Immature natural killer cell (primary cell): Measurements from ENCODE around the gene IL1A. TPM values are rescaled to one million over a fixed set of nuclear protein-coding genes. Genes with fewer than 3 reads are reported as not detected.

Source experiments
- DNase-seq, 3 donors: peaks; one replicate each; pipeline ENCODE4 v3.0.0; 2022; ENCODE audit warnings: mixed read lengths in 1 of 3
- H3K27ac Mint-ChIP-seq, 6 donors: one replicate each; pipeline ENCODE4 v1.8.0; 2020; ENCODE audit warnings: mixed read lengths in 6 of 6, mild to moderate bottlenecking in 5 of 6, inconsistent platforms in 4 of 6, moderate library complexity in 3 of 6
- H3K27me3 Mint-ChIP-seq, 3 donors: one replicate each; pipeline ENCODE4 v1.8.0; 2020 to 2021; ENCODE audit warnings: low read depth in 3 of 3, mild to moderate bottlenecking in 3 of 3, mixed read lengths in 3 of 3, moderate library complexity in 3 of 3, inconsistent platforms in 1 of 3
- H3K36me3 Mint-ChIP-seq, 3 donors: one replicate each; pipeline ENCODE4 v1.8.0; 2020; ENCODE audit warnings: mixed read lengths in 3 of 3, inconsistent platforms in 2 of 3, mild to moderate bottlenecking in 2 of 3
- H3K4me1 Mint-ChIP-seq, 2 donors: one replicate each; pipeline ENCODE4 v1.8.0; 2020; ENCODE audit warnings: inconsistent platforms in 2 of 2, mild to moderate bottlenecking in 2 of 2, mixed read lengths in 2 of 2, moderate library complexity in 1 of 2
- H3K4me3 Mint-ChIP-seq, 5 donors: one replicate each; pipeline ENCODE4 v1.8.0; 2020; ENCODE audit warnings: mild to moderate bottlenecking in 5 of 5, mixed read lengths in 5 of 5, inconsistent platforms in 3 of 5, moderate library complexity in 3 of 5
- H3K9me3 Mint-ChIP-seq, 6 donors: one replicate each; pipeline ENCODE4 v1.8.0; 2020; ENCODE audit warnings: mild to moderate bottlenecking in 6 of 6, mixed read lengths in 6 of 6, inconsistent platforms in 4 of 6, moderate library complexity in 3 of 6
- polyA plus RNA-seq, 3 donors: library from polyadenylated mRNA; unstranded; fragments of 300-500 nt; fragmentation: Illumina TruSeq; gene quantifications; one replicate each; pipeline ENCODE4 v1.2.3, GENCODE V29; 2021

The IL1A gene
- polyA plus RNA-seq, 3 donors from 2014 or later, result not detected

DNA sequence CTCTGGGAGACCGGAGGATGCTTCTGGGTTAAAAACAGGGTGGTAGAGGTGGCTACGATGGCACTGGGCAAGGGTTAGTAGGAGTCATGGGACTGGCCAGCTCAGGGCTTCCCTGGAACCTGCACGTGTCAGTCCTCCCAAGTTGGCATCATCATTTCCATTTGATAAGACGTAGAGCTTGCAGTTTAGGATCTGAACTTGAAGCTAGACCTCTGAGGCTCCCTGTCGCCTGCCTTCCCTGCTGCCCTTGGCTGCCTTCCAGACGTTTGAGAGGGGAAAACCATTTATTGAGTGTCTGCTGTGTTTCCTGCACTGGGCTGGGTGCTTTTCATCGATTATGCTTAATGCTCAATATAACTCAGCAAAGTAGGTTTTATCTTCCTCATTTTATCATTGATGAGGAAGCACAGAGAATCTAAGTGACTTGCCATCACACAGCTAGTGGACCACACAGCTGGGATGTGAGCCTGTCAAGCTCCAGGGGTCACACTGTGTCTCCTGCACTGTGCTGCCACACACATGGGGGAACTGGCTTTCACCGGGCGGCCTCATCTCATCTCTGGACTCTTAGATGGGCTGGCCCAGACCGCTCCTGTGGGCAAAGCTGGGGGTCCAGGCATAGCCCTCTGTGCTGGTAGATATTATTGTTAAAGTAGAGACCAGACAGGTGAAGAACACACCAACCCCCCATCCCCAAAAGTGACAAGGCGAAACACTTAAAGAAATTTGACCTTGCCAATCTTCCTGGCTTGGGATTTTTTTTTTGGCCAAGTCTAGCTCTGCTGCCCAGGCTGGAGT lies 55.7 kb downstream of the IL1A start:
- Mint-ChIP-seq H3K9me3 (no peaks in the 10 kb centered on the region), H3K4me3 (no peak overlapping the region), H3K27ac (no peak overlapping the region), H3K4me1 (peaks cover 5 to 7% of the 10 kb centered on the region in 2 donors), H3K36me3 (no peaks in the 10 kb centered on the region), H3K27me3 (peaks cover 0 to 2% (median 1%) of the 10 kb centered on the region in 3 donors)
- DNase-seq, result no peak

DNA sequence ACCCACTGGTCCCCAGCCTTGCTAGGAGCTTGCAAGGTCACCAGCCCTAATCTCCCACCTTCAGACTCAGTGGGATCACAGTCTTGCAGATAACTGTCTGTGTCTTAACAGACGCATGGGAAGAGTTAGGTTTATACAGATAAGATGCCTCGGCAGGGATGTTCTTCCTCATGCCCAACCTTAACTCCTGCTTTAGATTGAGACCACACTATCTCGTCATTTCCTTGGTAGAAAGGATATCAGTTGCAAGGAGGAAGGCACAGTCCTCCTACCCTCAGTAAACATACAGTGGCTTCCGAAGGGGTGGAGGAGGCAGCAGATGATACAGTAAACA lies 56.3 kb downstream of the IL1A start:
- Mint-ChIP-seq H3K9me3 (no peaks in the 10 kb centered on the region), H3K27me3 (peaks cover 0 to 2% (median 1%) of the 10 kb centered on the region in 3 donors), H3K4me1 (peaks cover 5 to 7% of the 10 kb centered on the region in 2 donors), H3K27ac (no peak overlapping the region), H3K4me3 (no peak overlapping the region), H3K36me3 (no peaks in the 10 kb centered on the region)
- no peak for DNase-seq

DNA sequence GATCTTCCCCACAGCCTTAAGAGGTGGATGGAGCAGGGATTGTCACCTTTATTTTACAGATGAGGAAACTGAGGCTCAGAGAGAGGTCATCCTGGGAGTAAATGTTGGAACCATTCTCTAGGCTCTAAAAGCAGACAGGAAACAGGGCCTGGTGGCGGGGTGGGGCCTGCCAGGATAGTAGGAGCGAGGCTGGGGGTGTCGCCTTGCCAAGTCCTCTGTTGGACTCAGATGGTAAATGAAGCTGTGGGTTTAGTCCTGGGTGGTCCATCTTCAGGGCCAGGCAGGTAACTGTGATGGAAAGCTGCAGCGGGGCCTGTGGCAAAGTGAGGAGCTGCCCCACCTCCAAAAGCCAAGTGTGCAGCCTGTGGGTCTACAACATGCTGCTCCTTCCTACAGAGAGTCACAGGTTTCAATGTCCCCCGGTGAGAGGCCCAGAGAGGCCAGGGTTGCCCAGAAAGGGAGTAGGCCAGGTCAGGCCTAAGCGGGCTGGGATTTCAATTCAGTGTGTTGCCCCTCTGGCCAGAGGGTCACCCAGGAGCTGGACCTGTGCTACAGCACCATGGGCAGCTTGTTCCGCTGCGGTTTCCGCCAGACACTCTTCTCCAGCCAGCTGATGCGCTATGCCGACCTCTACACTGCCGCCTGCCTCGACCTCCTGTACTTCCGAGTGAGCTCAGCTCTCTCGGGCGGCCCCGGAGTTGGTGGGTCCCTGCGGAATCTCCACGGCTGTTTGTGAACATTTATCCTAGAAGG lies 56.8 kb downstream of the IL1A start:
- H3K27me3 Mint-ChIP-seq, result peaks cover 0 to 2% (median 1%) of the 10 kb centered on the region in 3 donors

DNA sequence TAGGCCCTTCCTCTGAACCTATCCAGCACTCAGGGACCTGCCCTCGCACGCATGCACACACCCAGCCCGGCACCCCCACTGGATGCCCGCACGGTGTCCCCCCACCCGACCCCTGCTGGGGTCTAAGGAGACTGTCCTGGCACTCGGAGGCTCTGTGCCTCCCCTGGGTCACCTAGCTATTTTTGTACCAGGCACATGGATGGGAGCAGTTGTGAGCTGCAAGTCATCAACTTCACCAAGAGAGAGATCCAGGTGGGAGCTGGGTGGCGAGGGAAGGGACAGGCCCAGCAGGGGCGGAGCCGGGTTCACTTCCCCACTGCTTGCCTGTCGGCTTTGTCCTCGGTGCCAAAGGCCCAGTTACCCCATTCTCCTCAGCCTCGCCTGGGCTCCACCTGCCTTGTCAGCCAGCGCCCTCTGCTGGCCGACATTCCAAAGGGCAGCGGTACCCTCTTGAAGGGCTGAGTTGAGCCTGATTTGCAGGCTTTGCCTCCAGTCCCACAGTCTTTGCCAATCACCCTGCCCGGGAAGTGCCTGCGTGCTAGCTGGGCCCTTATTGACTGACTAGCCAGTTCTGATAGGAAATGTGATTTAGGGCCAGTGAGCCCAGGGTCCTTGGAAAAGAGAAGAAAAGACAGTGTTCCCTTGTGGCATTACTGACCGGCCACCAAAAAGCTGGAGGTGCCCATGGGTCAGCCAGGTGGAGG lies 57.7 kb downstream of the IL1A start:
- Mint-ChIP-seq H3K4me1 (peaks cover 5 to 7% of the 10 kb centered on the region in 2 donors), H3K36me3 (no peaks in the 10 kb centered on the region), H3K27me3 (peaks cover 0 to 2% (median 1%) of the 10 kb centered on the region in 3 donors), H3K27ac (peak overlapping the region in 3 of 6 donors; percentile 1 to 56 (median 55)), H3K4me3 (no peak overlapping the region), H3K9me3 (no peaks in the 10 kb centered on the region)
- DNase-seq, result peak; percentile 80 to 87 (median 83)

More for the DNA sequence above, 56.8 kb downstream of the IL1A start:
- H3K4me3 Mint-ChIP-seq, result no peak overlapping the region
- H3K9me3 Mint-ChIP-seq, result no peaks in the 10 kb centered on the region
- peaks cover 5 to 7% of the 10 kb centered on the region in 2 donors for H3K4me1 Mint-ChIP-seq
- peak overlapping the region in 1 of 6 donors; percentile 1 for H3K27ac Mint-ChIP-seq
- H3K36me3 Mint-ChIP-seq, result no peaks in the 10 kb centered on the region
- no peak for DNase-seq

DNA sequence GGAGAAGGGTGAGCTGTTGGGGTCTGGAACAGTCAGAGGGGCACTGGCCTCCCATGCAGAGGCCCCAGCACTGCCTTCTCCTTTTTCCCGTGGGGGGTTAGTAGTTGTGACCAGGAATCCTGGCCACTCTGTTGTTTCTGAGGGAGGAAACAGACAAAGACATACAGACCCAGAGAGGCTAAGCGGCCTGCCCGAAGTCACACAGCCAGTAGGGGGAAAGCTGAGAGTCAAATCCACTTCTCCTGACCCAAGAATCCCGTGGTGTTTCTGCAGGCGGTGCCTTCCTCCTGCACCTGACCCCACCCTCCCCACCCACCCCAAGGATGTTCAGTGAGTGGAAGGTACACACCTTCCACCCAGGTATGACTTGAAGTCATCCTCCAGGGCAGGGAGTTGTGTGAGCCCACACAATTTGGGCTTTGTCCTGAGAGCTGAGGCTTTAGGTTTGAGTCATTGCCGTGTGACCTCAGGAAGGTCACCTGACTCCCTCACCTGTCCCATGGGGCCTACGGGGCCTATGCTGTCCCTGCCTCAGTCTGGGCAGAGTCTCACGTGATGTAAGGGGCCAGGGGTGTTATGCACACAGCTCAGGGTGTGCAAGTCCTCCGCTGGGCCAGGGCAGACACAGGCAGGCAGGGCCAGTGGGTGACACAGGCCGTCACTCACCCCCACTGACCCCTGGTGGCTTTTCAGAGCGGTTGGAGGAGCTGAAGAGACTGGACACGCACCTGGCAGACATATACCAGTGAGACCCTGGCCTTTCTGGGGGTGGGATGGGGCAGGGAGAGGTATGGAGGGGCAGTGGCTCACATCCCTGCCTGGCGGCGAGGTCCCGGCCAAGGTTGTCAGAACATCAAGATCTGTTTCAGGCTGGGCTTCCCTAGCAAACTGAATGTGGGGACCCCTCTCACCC lies 58.5 kb downstream of the IL1A start:
- Mint-ChIP-seq H3K9me3 (no peaks in the 10 kb centered on the region), H3K4me3 (no peak overlapping the region), H3K36me3 (no peaks in the 10 kb centered on the region), H3K27ac (peak overlapping the region in 1 of 6 donors; percentile 23), H3K4me1 (peaks cover 5 to 7% of the 10 kb centered on the region in 2 donors), H3K27me3 (peaks cover 0 to 2% (median 1%) of the 10 kb centered on the region in 3 donors)
- DNase-seq, result no peak

DNA sequence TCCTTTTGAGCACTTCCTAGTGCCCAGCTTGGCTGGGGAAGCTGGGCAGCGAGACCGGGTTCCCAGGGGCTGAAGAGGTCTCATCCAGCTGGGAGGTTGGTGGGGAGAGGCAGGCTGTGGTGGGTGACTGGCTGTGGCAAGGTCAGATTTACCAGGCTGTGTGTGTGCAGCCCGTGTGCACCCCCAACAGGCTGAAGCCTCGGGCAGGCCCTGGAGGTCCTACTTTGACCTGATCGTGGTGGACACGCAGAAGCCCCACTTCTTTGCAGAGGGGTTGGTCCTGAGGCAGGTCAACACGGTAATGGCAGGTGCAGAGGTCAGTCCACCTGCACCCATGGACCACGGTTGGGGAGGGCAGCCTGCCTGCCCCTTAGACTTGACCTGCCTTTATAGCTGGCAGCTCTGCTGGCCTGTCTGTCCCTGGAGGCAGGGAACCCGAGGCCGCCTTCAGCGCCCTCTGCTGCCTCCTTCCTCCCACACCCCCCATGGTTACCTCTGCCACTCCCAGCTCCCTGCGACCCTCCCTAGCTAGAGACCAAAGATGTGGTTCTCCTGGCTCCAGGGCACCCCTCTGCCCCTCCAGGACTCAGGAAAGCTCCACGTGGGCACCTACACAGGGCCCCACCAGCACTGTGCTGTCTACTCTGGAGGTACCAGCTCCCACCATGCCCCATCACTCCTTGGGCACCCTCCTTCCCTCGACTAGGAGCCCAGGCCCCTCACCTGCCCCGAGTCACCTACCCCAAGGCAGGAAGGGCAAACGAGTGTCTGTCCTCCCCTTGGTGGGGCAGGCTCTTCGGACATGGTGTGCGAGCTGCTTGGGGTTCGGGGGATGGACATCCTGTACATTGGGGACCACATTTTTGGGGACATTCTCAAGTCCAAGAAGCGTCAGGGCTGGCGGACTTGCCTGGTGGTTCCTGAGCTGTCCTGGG lies 59.4 kb downstream of the IL1A start:
- H3K4me1 Mint-ChIP-seq, result peaks cover 5 to 7% of the 10 kb centered on the region in 2 donors
- H3K27me3 Mint-ChIP-seq, result peaks cover 0 to 2% (median 1%) of the 10 kb centered on the region in 3 donors
- H3K9me3 Mint-ChIP-seq, result no peaks in the 10 kb centered on the region
- H3K27ac Mint-ChIP-seq, result no peak overlapping the region
- H3K36me3 Mint-ChIP-seq, result no peaks in the 10 kb centered on the region
- DNase-seq, result no peak
- H3K4me3 Mint-ChIP-seq, result no peak overlapping the region

DNA sequence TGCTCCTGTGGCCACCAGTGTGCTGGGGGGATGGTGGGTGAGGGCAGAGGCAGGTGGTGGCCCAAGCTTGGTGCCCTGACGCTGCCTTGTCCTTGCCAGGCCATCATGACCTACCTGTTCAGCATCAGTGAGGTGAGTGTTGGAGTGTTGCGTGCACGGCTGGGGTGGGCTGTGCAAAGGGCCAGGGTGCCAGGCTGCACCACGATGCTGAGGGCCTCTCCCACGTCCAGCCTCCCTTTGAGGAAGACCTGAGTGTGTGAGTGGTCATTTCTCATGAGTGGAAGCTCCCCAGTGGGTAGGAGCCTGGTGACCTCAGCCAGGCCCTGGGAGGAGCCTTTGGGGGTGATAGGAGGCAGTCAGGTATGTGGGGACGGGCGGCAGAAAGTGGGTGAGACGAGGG lies 60.3 kb downstream of the IL1A start:
- no peak overlapping the region for H3K4me3 Mint-ChIP-seq
- H3K9me3 Mint-ChIP-seq, result no peaks in the 10 kb centered on the region
- no peaks in the 10 kb centered on the region for H3K36me3 Mint-ChIP-seq
- peaks cover 5 to 7% of the 10 kb centered on the region in 2 donors for H3K4me1 Mint-ChIP-seq
- DNase-seq, result no peak
- peaks cover 0 to 2% (median 1%) of the 10 kb centered on the region in 3 donors for H3K27me3 Mint-ChIP-seq
- H3K27ac Mint-ChIP-seq, result no peak overlapping the region

Other genes starting within 250 kb of the IL1A start
- gene POLR1B, start 242.0 kb downstream of the IL1A start, polyA plus RNA-seq, result 10 to 100 TPM; 12.1 to 21.5 (median 17.1) TPM
- 100 to 1,000 TPM in 1 of 3 donors, 10 to 100 TPM in 2; 65.1 to 109 (median 81.0) TPM for gene CHCHD5, start 199.9 kb downstream of the IL1A start, polyA plus RNA-seq
- gene SLC20A1, start 138.6 kb downstream of the IL1A start, polyA plus RNA-seq, result 10 to 100 TPM; 34.4 to 77.5 (median 73.1) TPM
- gene NT5DC4, start 63.5 kb downstream of the IL1A start, polyA plus RNA-seq, result under 1 TPM in 1 of 3 donors, not detected in 2; 0.24 TPM
- gene CKAP2L, start 19.9 kb downstream of the IL1A start, polyA plus RNA-seq, result under 1 TPM in 2 of 3 donors, not detected in 1; 0.08 to 0.91 TPM
- 1 to 10 TPM in 2 of 3 donors, under 1 TPM in 1; 0.31 to 3.7 (median 1.3) TPM for gene IL1B, start 52.3 kb upstream of the IL1A start, polyA plus RNA-seq
- not detected for gene IL37, start 126.7 kb upstream of the IL1A start, polyA plus RNA-seq
- gene IL36G, start 193.5 kb upstream of the IL1A start, polyA plus RNA-seq, result not detected
- gene IL36A, start 221.0 kb upstream of the IL1A start, polyA plus RNA-seq, result not detected